Measurements from ENCODE around the gene RICTOR.

The RICTOR gene

DNA sequence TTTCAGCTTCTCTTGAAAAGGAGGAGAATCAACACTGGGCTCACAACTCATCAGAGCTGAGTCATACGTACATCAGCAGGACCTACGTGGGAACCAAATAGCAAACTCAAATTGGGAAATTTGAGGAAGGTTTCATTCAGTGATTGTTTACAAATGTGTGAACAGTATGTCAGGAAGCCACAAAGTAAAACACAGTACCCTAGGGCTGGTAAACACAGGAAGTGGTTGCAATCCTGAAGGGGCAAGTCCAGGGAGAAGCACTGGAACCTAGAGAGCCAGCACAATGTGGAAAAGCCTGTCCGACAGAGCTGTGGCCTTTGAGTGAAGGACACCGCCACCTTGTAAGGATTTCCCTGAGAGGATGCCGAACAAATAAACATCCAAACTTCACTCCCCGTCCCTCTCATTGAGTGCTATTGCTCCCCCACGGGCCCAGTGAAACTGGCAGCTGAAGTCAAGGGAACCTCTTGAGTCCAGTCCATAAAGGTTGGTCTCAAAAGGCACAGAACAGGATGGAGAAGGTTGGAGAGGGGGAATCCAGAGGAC lies 26.7 kb upstream of the RICTOR start:
- TF ChIP-seq SUZ12 (IDR thresholded peaks at IDR 0.05) (no peak), NFRKB (IDR thresholded peaks at IDR 0.05) (no peak), FOXM1 (IDR thresholded peaks at IDR 0.05; ENCODE audit: borderline replicate concordance) (no peak), HDGF (IDR thresholded peaks at IDR 0.05; ENCODE audit: borderline replicate concordance) (no peak), ARNT (IDR thresholded peaks at IDR 0.05) (no peak), BHLHE40 (IDR thresholded peaks at IDR 0.05; ENCODE audit: borderline replicate concordance) (no peak), ELF4 (IDR thresholded peaks at IDR 0.05) (no peak), CTBP1 (IDR thresholded peaks at IDR 0.05; ENCODE audit: borderline replicate concordance) (no peak), FOXK2 (IDR thresholded peaks at IDR 0.05) (no peak), TARDBP (IDR thresholded peaks at IDR 0.05) (no peak), SP1 (IDR thresholded peaks at IDR 0.05) (no peak)
- TF ChIP-seq, protein P1, sequence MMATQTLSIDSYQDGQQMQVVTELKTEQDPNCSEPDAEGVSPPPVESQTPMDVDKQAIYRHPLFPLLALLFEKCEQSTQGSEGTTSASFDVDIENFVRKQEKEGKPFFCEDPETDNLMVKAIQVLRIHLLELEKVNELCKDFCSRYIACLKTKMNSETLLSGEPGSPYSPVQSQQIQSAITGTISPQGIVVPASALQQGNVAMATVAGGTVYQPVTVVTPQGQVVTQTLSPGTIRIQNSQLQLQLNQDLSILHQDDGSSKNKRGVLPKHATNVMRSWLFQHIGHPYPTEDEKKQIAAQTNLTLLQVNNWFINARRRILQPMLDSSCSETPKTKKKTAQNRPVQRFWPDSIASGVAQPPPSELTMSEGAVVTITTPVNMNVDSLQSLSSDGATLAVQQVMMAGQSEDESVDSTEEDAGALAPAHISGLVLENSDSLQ (IDR thresholded peaks at IDR 0.05): no peak
- no peak for DNase-seq (ENCODE audit: extremely low spot score)
- ChIA-PET CTCF (interaction anchor here (1.3 kb wide), 1 partner anchor 20 kb away, joined by 3 read pairs; no protein-coding TSS in a partner anchor), POLR2A (no interaction called here)

DNA sequence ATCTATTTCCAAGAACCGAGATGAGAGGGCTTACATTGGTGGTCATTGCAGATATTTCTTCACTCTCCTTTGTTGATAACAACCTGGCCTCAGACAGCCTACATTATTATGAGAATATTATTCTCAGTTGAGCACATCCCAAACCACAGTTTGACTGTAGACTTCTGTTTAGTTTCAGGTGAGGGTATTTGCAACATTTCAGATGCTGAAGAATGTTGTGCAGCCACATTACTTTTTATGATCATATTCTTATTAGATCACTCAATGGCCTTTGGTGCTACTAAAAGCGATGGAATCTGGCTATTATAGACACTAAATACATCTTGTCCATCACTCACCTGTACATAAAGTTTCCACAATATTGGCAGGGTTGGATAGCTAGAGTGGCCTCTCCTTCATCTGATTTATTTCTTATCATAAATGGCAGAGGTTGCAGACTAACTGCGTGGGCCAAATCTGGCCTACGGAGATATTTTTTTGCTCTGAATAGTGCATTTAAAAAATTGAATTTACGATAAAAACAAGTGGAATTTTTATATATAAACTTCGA lies 26.2 kb upstream of the RICTOR start:
- ChIA-PET CTCF (interaction anchor here (0.9 to 1.3 kb wide), 2 partner anchors 19 kb away, joined by 3 to 4 read pairs; no protein-coding TSS in a partner anchor), POLR2A (no interaction called here)
- no peak for DNase-seq (ENCODE audit: extremely low spot score)
- TF ChIP-seq ZNF384 (IDR thresholded peaks at IDR 0.05) (no peak), FOXA1 (IDR thresholded peaks at IDR 0.05) (no peak), L3MBTL2 (conservative IDR thresholded peaks at IDR 0.05) (no peak), ELF4 (IDR thresholded peaks at IDR 0.05) (no peak), FOXM1 (IDR thresholded peaks at IDR 0.05; ENCODE audit: borderline replicate concordance) (no peak), ARNT (IDR thresholded peaks at IDR 0.05) (no peak), FOXK2 (IDR thresholded peaks at IDR 0.05) (no peak), TARDBP (IDR thresholded peaks at IDR 0.05) (no peak), CTBP1 (IDR thresholded peaks at IDR 0.05; ENCODE audit: borderline replicate concordance) (no peak), LEF1 (IDR thresholded peaks at IDR 0.05; ENCODE audit: borderline replicate concordance) (no peak), HDGF (IDR thresholded peaks at IDR 0.05; ENCODE audit: borderline replicate concordance) (no peak), BHLHE40 (IDR thresholded peaks at IDR 0.05; ENCODE audit: borderline replicate concordance) (no peak), NFRKB (IDR thresholded peaks at IDR 0.05) (no peak), SP1 (IDR thresholded peaks at IDR 0.05) (no peak), SUZ12 (IDR thresholded peaks at IDR 0.05) (no peak)
- TF ChIP-seq, protein P1 (IDR thresholded peaks at IDR 0.05): no peak

DNA sequence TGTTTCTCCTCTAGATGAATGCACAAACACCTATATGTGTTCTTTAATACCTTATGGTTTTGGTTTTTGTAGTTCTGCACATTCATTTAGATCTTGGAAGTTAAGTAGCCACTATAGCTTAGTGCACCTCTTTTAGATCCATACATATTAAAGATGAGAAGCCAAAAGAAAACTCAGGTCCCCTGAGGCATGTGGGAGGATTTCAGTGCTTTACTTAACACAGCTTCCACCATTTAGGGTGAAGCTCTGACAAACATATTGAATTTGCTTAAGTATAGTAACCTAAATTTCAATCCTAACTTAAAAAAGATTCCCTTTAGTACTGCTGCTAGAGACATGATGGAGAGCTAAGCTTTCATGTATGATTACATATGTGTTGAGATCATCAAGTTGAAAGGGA lies 25.6 kb upstream of the RICTOR start:
- ChIA-PET CTCF (interaction anchor here (0.9 kb wide), 1 partner anchor 19 kb away, joined by 4 read pairs; no protein-coding TSS in a partner anchor), POLR2A (no interaction called here)
- TF ChIP-seq, protein P1 (IDR thresholded peaks at IDR 0.05): no peak
- TF ChIP-seq TARDBP (IDR thresholded peaks at IDR 0.05) (no peak), FOXA1 (IDR thresholded peaks at IDR 0.05) (no peak), CTBP1 (IDR thresholded peaks at IDR 0.05; ENCODE audit: borderline replicate concordance) (no peak), ARNT (IDR thresholded peaks at IDR 0.05) (no peak), NFRKB (IDR thresholded peaks at IDR 0.05) (no peak), FOXM1 (IDR thresholded peaks at IDR 0.05; ENCODE audit: borderline replicate concordance) (no peak), SP1 (IDR thresholded peaks at IDR 0.05) (no peak), L3MBTL2 (conservative IDR thresholded peaks at IDR 0.05) (no peak), LEF1 (IDR thresholded peaks at IDR 0.05; ENCODE audit: borderline replicate concordance) (no peak), ZNF384 (IDR thresholded peaks at IDR 0.05) (no peak), ELF4 (IDR thresholded peaks at IDR 0.05) (no peak), HDGF (IDR thresholded peaks at IDR 0.05; ENCODE audit: borderline replicate concordance) (no peak), BHLHE40 (IDR thresholded peaks at IDR 0.05; ENCODE audit: borderline replicate concordance) (no peak), SUZ12 (IDR thresholded peaks at IDR 0.05) (no peak), FOXK2 (IDR thresholded peaks at IDR 0.05) (no peak)
- DNase-seq (ENCODE audit: extremely low spot score): no peak

DNA sequence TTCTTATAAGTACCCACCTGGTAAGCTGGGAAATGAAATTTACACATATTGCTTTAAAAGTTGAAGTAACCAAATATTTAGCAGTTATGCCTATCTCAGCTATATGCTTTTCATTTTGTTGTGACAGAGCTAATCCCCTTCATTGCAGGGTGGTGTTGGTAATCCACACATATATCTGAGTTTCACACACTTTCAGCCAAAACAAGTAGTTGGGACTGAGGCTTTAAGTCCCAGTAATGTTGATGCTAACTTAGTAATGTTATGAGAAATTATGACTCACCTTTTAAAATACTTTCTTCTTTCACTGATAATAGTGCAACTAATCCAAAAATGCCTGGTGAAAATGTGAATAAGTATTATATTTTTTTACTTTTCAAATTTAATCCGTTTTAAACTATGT lies 19.2 kb upstream of the RICTOR start:
- no peak for TF ChIP-seq LEF1 (IDR thresholded peaks at IDR 0.05; ENCODE audit: borderline replicate concordance)
- ChIA-PET CTCF (interaction anchor here (1.3 kb wide), 1 partner anchor 12 kb away, joined by 3 read pairs; no protein-coding TSS in a partner anchor), POLR2A (no interaction called here)
- no peak for DNase-seq (ENCODE audit: extremely low spot score)

DNA sequence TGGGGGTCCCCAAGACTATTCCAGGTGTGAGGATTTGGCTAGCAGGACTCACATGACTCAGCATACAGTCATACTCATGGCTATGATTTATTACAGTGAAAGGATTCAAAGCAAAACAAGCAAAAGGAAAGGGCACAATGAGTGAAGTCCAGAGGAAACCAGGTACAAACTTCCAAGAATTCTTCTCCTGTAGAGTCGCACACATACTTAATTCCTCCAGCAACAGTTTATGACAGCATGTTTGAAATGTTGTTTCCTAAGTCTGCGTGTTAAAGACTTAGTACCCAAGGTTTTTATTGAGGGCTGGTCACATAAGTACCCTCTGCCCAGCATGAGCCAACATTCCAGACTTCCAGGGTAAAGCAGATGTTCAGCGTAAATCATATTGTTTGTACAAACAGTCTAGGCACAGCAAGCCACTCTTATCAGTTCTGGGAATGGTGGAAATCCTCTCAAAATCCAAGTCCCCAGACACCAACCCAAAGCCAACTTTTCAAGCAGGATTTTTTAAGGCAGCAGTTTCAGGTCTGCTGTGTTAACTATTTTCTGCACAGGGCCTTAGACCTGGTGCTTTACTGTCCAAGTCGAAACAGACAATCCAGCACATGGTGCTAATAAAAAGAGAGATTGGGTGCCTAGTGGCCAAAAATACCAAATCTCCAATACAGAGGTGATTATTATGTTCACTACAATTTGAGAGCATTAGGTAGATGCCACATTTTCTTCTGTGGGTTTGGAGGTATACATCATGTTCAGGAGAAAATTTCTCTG lies 18.6 kb upstream of the RICTOR start:
- TF ChIP-seq TARDBP (IDR thresholded peaks at IDR 0.05): no peak
- TF ChIP-seq BHLHE40 (IDR thresholded peaks at IDR 0.05; ENCODE audit: borderline replicate concordance): no peak
- TF ChIP-seq, protein P1 (IDR thresholded peaks at IDR 0.05): peak; percentile 61
- TF ChIP-seq ARNT (IDR thresholded peaks at IDR 0.05): 0 out of 2 replicates have a peak, but pooled peaks have one; percentile 72
- ChIA-PET CTCF (interaction anchor here (1.3 kb wide), 1 partner anchor 12 kb away, joined by 3 read pairs; no protein-coding TSS in a partner anchor), POLR2A (no interaction called here)

More for the DNA sequence above, 18.6 kb upstream of the RICTOR start:
- no peak for DNase-seq (ENCODE audit: extremely low spot score)

All from HEK293T (cell line).